ENCODE data around the gene INSRR. TPM values are rescaled to one million over a fixed set of nuclear protein-coding genes. Genes with fewer than 3 reads are reported as not detected.
A peak's percentile ranks its signal among the peaks of the same experiment; 100 is the strongest.

INSRR gene
- total RNA-seq, 1 donor from 2014 or later = 6.9 TPM

GRCh38 chr1:156894001-156894400 is 35.1 kb upstream of the INSRR start:
- TF ChIP-seq CTCF (IDR thresholded peaks at IDR 0.05; ENCODE audit: partially characterized antibody, unreplicated experiment) = no peak
- no peaks in the 10 kb centered on the region for H3K36me3 Mint-ChIP-seq (ENCODE audit: unreplicated experiment)
- DNase-seq = no peak
- H3K4me1 Mint-ChIP-seq (ENCODE audit: low read depth, unreplicated experiment) = peaks cover 17% of the 10 kb centered on the region
- H3K4me3 Mint-ChIP-seq (ENCODE audit: unreplicated experiment) = no peak overlapping the region
- H3K9me3 Mint-ChIP-seq (ENCODE audit: unreplicated experiment) = peaks cover 7% of the 10 kb centered on the region
- peak overlapping the region; percentile 48 for H3K27ac Mint-ChIP-seq (ENCODE audit: unreplicated experiment)
- H3K27me3 Mint-ChIP-seq (ENCODE audit: unreplicated experiment) = peaks cover 34% of the 10 kb centered on the region

GRCh38 chr1:156893048-156893953 is 34.4 kb upstream of the INSRR start, which contains the start of gene PEAR1:
TSS of gene PEAR1 (plus strand) at chr1:156893718. CDS start at chr1:156903927, 10,209 bp downstream.
- DNase-seq = no peak
- TF ChIP-seq CTCF (IDR thresholded peaks at IDR 0.05; ENCODE audit: partially characterized antibody, unreplicated experiment) = no peak
- Mint-ChIP-seq H3K4me1 (ENCODE audit: low read depth, unreplicated experiment) (peaks cover 21% of the 10 kb centered on the region), H3K36me3 (ENCODE audit: unreplicated experiment) (no peaks in the 10 kb centered on the region), H3K27me3 (ENCODE audit: unreplicated experiment) (peaks cover 33% of the 10 kb centered on the region), H3K27ac (ENCODE audit: unreplicated experiment) (peak within 1 kb of the TSS; percentile 48), H3K4me3 (ENCODE audit: unreplicated experiment) (no peak within 1 kb of the TSS), H3K9me3 (ENCODE audit: unreplicated experiment) (peaks cover 11% of the 10 kb centered on the region)

- H3K27ac Mint-ChIP-seq (ENCODE audit: unreplicated experiment) = no peak overlapping the region
- H3K27me3 Mint-ChIP-seq (ENCODE audit: unreplicated experiment) = peaks cover 33% of the 10 kb centered on the region
- no peak overlapping the region for H3K4me3 Mint-ChIP-seq (ENCODE audit: unreplicated experiment)
- TF ChIP-seq CTCF (IDR thresholded peaks at IDR 0.05; ENCODE audit: partially characterized antibody, unreplicated experiment) = peak; percentile 74
- peaks cover 23% of the 10 kb centered on the region for H3K4me1 Mint-ChIP-seq (ENCODE audit: low read depth, unreplicated experiment)
- H3K36me3 Mint-ChIP-seq (ENCODE audit: unreplicated experiment) = no peaks in the 10 kb centered on the region
- H3K9me3 Mint-ChIP-seq (ENCODE audit: unreplicated experiment) = peaks cover 11% of the 10 kb centered on the region
- peak; percentile 97 for DNase-seq
These were observed 33.5 kb upstream of the INSRR start for GRCh38 chr1:156892190-156893047.

GRCh38 chr1:156889802-156890580 is 31.1 kb upstream of the INSRR start:
- Mint-ChIP-seq H3K27me3 (ENCODE audit: unreplicated experiment) (peaks cover 35% of the 10 kb centered on the region), H3K9me3 (ENCODE audit: unreplicated experiment) (peaks cover 14% of the 10 kb centered on the region), H3K36me3 (ENCODE audit: unreplicated experiment) (no peaks in the 10 kb centered on the region), H3K27ac (ENCODE audit: unreplicated experiment) (peak overlapping the region; percentile 69), H3K4me1 (ENCODE audit: low read depth, unreplicated experiment) (peaks cover 38% of the 10 kb centered on the region), H3K4me3 (ENCODE audit: unreplicated experiment) (peak overlapping the region; percentile 31)
- peak; percentile 76 for TF ChIP-seq CTCF (IDR thresholded peaks at IDR 0.05; ENCODE audit: partially characterized antibody, unreplicated experiment)
- DNase-seq = peak; percentile 89
